GM23338 (cell line): Measurements from ENCODE around the gene MAP6D1. TPM values are rescaled to one million over a fixed set of nuclear protein-coding genes. Genes with fewer than 3 reads are reported as not detected.
A peak's percentile ranks its signal among the peaks of the same experiment; 100 is the strongest.

Experiments used
- ATAC-seq: fragments of 200-7000 bp; cut with Tn5 transposase; 3 replicates; pipeline ENCODE4 v1.9.1; 2020
- DNase-seq: peaks from one replicate; pipeline ENCODE4 v3.0.0-alpha.2; 2015; ENCODE audit warnings: low spot score
- H2AFZ ChIP-seq: fragments of 200-600 bp; sonication (generic); 2 replicates; pipeline ENCODE4 v1.8.0; 2016; ENCODE audit warnings: antibody characterized with exemption, mild to moderate bottlenecking, moderate library complexity
- H3F3A ChIP-seq: fragments of 200-600 bp; sonication (generic); replicated peaks from 2 replicates; pipeline ENCODE4 v1.8.0; 2017; ENCODE audit warnings: antibody characterized with exemption, mixed run types, low read depth
- H3K27ac ChIP-seq: fragments of 200-600 bp; sonication (generic); 2 replicates; pipeline ENCODE4 v1.6.1; 2016; ENCODE audit warnings: low read depth
- H3K27me3 ChIP-seq: fragments of 200-600 bp; sonication (generic); 2 replicates; pipeline ENCODE4 v1.8.0; 2016; ENCODE audit warnings: mild to moderate bottlenecking, mixed run types, moderate library complexity; ENCODE audit not compliant: insufficient read depth
- H3K36me3 ChIP-seq: fragments of 200-600 bp; sonication (generic); 2 replicates; pipeline ENCODE4 v1.8.0; 2016; ENCODE audit warnings: mild to moderate bottlenecking; ENCODE audit not compliant: insufficient read depth
- H3K4me1 ChIP-seq: fragments of 200-600 bp; sonication (generic); 2 replicates; pipeline ENCODE4 v1.8.0; 2016; ENCODE audit warnings: mild to moderate bottlenecking, moderate library complexity; ENCODE audit not compliant: insufficient read depth
- H3K4me2 ChIP-seq: fragments of 200-600 bp; sonication (generic); 2 replicates; pipeline ENCODE4 v1.7.1; 2017; ENCODE audit warnings: mixed run types
- H3K4me3 ChIP-seq: fragments of 200-600 bp; sonication (generic); 2 replicates; pipeline ENCODE4 v1.6.1; 2016; ENCODE audit warnings: mixed run types
- H3K79me2 ChIP-seq: fragments of 200-600 bp; sonication (generic); replicated peaks from 2 replicates; pipeline ENCODE4 v1.8.0; 2017; ENCODE audit warnings: mild to moderate bottlenecking; ENCODE audit not compliant: insufficient read depth
- H3K9me2 ChIP-seq: fragments of 200-600 bp; sonication (generic); 2 replicates; pipeline ENCODE4 v1.8.0; 2017; ENCODE audit not compliant: insufficient read depth
- H4K20me1 ChIP-seq: fragments of 200-600 bp; sonication (generic); replicated peaks from 2 replicates; pipeline ENCODE4 v1.8.0; 2017; ENCODE audit warnings: mild to moderate bottlenecking; ENCODE audit not compliant: insufficient read depth
- H3K27ac Mint-ChIP-seq: 2 replicates; pipeline ENCODE4 v1.8.0; 2020; ENCODE audit warnings: inconsistent platforms, mild to moderate bottlenecking, moderate library complexity, mixed read lengths
- H3K27me3 Mint-ChIP-seq: 3 replicates; pipeline ENCODE4 v1.8.0; 2022; ENCODE audit warnings: low read depth, mild to moderate bottlenecking, moderate library complexity, mixed read lengths, inconsistent platforms; ENCODE audit not compliant: insufficient read depth, poor library complexity
- H3K36me3 Mint-ChIP-seq: 3 replicates; pipeline ENCODE4 v1.8.0; 2021; ENCODE audit warnings: low read depth, mild to moderate bottlenecking, inconsistent platforms, moderate library complexity, mixed read lengths
- H3K4me1 Mint-ChIP-seq: 3 replicates; pipeline ENCODE4 v1.8.0; 2020; ENCODE audit warnings: mild to moderate bottlenecking, inconsistent platforms, mixed read lengths
- H3K4me3 Mint-ChIP-seq: 3 replicates; pipeline ENCODE4 v1.8.0; 2021; ENCODE audit warnings: moderate library complexity, mild to moderate bottlenecking, inconsistent platforms, mixed read lengths
- H3K9me3 Mint-ChIP-seq: 3 replicates; pipeline ENCODE4 v1.8.0; 2020; ENCODE audit warnings: moderate library complexity, mild to moderate bottlenecking, inconsistent platforms, mixed read lengths
- CREB1 ChIP-seq: fragments of 250-450 bp; sonication (Bioruptor Pico); IDR thresholded peaks from 2 replicates; pipeline ENCODE4 v1.5.0; 2020; ENCODE audit warnings: low read depth, mild to moderate bottlenecking, moderate library complexity
- EZH2 ChIP-seq: fragments of 200-600 bp; sonication (generic); IDR thresholded peaks from one replicate; pipeline ENCODE4 v1.8.0; 2017; ENCODE audit warnings: antibody characterized with exemption, mild to moderate bottlenecking, low read depth; ENCODE audit not compliant: unreplicated experiment
- EZH2phosphoT487 ChIP-seq: fragments of 200-600 bp; sonication (generic); IDR thresholded peaks from one replicate; pipeline ENCODE4 v1.8.1; 2018; ENCODE audit warnings: antibody characterized with exemption; ENCODE audit not compliant: unreplicated experiment
- JUNB ChIP-seq: IDR thresholded peaks from one replicate; pipeline ENCODE4 v1.6.1; 2016; ENCODE audit warnings: antibody characterized with exemption; ENCODE audit not compliant: unreplicated experiment
- NANOG ChIP-seq: IDR thresholded peaks from 2 replicates; pipeline ENCODE4 v1.6.1; 2016; ENCODE audit warnings: antibody characterized with exemption, borderline replicate concordance
- POLR2AphosphoS5 ChIP-seq: IDR thresholded peaks from 2 replicates; pipeline ENCODE4 v1.6.1; 2016; ENCODE audit warnings: antibody characterized with exemption, low read depth
- STAT1 ChIP-seq: IDR thresholded peaks from one replicate; pipeline ENCODE4 v1.6.1; 2016; ENCODE audit warnings: antibody characterized with exemption; ENCODE audit not compliant: unreplicated experiment
- ZNF114 ChIP-seq: fragments of 250-450 bp; sonication (Bioruptor Pico); IDR thresholded peaks from 2 replicates; pipeline ENCODE4 v1.5.0; 2020; ENCODE audit warnings: mild to moderate bottlenecking, moderate library complexity
- ZNF331 ChIP-seq: fragments of 250-450 bp; sonication (Bioruptor Pico); IDR thresholded peaks from 2 replicates; pipeline ENCODE4 v1.5.0; 2020; ENCODE audit warnings: low read depth, mild to moderate bottlenecking, moderate library complexity
- polyA plus RNA-seq: library from polyadenylated mRNA; unstranded; fragments of >200 nt; fragmentation: Nextera tagmentation; extraction: Ambion mirVana; gene quantifications from 2 replicates; pipeline ENCODE4 v1.2.1, GENCODE V29; 2016
- total RNA-seq: library from RNA; depleted of rRNA; stranded (reverse); fragments of >200 nt; shearing (Covaris generic); gene quantifications from 2 replicates; pipeline ENCODE4 v1.2.3, GENCODE V29; 2014
- TF ChIP-seq, protein P1 (sequence below), 2 experiments: fragments of 200-600 bp in 1 of 2; sonication (generic) in 1 of 2; conservative IDR thresholded peaks; 2 replicates each; pipeline versions ENCODE4 v1.5.1 to v1.6.1; 2016 to 2017; ENCODE audit warnings: antibody characterized with exemption in 2 of 2, low read depth in 2 of 2, mild to moderate bottlenecking in 2 of 2, moderate library complexity in 1 of 2
- TF ChIP-seq, protein P2 (sequence below): fragments of 250-450 bp; sonication (Bioruptor Pico); IDR thresholded peaks from 2 replicates; pipeline ENCODE4 v1.5.0; 2020; ENCODE audit warnings: mild to moderate bottlenecking, moderate library complexity
- TF ChIP-seq, protein P3 (sequence below): IDR thresholded peaks from one replicate; pipeline ENCODE4 v1.6.1; 2018; ENCODE audit warnings: antibody characterized with exemption; ENCODE audit not compliant: unreplicated experiment
- TF ChIP-seq, protein P4 (sequence below): IDR thresholded peaks from 2 replicates; pipeline ENCODE4 v1.6.1; 2016; ENCODE audit warnings: antibody characterized with exemption

Gene MAP6D1
- total and polyA plus RNA-seq, 2 experiments from 2014 or later, result 2.6 to 8.2 TPM

DNA sequence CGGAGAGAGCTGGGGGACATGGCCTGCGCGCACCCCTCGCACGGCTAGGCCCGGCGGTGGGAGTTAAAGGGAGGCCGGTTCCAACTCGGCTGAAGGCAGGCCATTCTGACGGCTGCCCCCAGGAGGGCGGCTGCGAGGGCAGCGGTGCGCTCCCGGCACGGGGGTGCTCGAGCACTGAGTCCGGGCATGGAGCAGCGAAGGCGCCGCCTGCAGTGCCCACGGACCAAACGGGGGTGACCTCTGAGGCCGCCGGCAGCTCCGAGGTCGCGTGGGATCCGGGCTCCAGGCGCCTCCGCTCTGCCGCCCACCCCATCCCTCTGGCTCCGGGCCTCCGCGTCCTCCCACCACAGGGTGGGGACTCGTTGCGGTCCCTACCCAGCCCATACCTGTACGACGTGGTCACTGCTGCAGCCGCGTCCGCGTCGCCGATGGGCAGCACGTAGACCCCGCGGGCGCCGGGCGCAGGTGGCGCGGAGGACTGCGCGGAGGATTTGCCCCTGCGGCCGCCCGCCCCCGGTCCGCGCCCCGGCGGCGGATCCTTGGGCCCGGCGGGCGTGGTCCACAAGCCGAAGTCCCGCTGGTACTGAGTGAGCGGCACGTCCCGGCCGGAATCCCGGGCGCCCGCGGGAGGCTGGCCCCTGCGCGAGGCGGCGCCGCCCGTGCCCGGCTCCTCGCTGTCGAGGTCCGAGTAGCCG lies 469 bp downstream of the MAP6D1 start:
- Histone ChIP-seq H3K4me2 (peak overlapping the region; percentile 95), H4K20me1 (peaks cover 10% of the 10 kb centered on the region), H3K79me2 (no peaks in the 10 kb centered on the region), H3K9me2 (no peaks in the 10 kb centered on the region), H2AFZ (peak overlapping the region; percentile 72), H3K27me3 (peaks cover 13% of the 10 kb centered on the region), H3K27ac (no peak overlapping the region), H3K4me1 (peaks cover 6% of the 10 kb centered on the region), H3K36me3 (no peaks in the 10 kb centered on the region), H3K4me3 (peak overlapping the region; percentile 74), H3F3A (peaks cover 15% of the 10 kb centered on the region)
- peak overlapping the region; percentile 70 for H3K4me3 Mint-ChIP-seq
- no peaks in the 10 kb centered on the region for H3K9me3 Mint-ChIP-seq
- TF ChIP-seq CREB1 (CRISPR knock-in tag), result no peak
- no peak for TF ChIP-seq JUNB
- no peak for TF ChIP-seq NANOG
- no peak for TF ChIP-seq POLR2AphosphoS5
- no peak for TF ChIP-seq ZNF331
- TF ChIP-seq, protein P1, sequence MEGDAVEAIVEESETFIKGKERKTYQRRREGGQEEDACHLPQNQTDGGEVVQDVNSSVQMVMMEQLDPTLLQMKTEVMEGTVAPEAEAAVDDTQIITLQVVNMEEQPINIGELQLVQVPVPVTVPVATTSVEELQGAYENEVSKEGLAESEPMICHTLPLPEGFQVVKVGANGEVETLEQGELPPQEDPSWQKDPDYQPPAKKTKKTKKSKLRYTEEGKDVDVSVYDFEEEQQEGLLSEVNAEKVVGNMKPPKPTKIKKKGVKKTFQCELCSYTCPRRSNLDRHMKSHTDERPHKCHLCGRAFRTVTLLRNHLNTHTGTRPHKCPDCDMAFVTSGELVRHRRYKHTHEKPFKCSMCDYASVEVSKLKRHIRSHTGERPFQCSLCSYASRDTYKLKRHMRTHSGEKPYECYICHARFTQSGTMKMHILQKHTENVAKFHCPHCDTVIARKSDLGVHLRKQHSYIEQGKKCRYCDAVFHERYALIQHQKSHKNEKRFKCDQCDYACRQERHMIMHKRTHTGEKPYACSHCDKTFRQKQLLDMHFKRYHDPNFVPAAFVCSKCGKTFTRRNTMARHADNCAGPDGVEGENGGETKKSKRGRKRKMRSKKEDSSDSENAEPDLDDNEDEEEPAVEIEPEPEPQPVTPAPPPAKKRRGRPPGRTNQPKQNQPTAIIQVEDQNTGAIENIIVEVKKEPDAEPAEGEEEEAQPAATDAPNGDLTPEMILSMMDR (conservative IDR thresholded peaks at IDR 0.05; ENCODE audit: low read depth in 2 of 2), result no peak
- TF ChIP-seq, protein P2, sequence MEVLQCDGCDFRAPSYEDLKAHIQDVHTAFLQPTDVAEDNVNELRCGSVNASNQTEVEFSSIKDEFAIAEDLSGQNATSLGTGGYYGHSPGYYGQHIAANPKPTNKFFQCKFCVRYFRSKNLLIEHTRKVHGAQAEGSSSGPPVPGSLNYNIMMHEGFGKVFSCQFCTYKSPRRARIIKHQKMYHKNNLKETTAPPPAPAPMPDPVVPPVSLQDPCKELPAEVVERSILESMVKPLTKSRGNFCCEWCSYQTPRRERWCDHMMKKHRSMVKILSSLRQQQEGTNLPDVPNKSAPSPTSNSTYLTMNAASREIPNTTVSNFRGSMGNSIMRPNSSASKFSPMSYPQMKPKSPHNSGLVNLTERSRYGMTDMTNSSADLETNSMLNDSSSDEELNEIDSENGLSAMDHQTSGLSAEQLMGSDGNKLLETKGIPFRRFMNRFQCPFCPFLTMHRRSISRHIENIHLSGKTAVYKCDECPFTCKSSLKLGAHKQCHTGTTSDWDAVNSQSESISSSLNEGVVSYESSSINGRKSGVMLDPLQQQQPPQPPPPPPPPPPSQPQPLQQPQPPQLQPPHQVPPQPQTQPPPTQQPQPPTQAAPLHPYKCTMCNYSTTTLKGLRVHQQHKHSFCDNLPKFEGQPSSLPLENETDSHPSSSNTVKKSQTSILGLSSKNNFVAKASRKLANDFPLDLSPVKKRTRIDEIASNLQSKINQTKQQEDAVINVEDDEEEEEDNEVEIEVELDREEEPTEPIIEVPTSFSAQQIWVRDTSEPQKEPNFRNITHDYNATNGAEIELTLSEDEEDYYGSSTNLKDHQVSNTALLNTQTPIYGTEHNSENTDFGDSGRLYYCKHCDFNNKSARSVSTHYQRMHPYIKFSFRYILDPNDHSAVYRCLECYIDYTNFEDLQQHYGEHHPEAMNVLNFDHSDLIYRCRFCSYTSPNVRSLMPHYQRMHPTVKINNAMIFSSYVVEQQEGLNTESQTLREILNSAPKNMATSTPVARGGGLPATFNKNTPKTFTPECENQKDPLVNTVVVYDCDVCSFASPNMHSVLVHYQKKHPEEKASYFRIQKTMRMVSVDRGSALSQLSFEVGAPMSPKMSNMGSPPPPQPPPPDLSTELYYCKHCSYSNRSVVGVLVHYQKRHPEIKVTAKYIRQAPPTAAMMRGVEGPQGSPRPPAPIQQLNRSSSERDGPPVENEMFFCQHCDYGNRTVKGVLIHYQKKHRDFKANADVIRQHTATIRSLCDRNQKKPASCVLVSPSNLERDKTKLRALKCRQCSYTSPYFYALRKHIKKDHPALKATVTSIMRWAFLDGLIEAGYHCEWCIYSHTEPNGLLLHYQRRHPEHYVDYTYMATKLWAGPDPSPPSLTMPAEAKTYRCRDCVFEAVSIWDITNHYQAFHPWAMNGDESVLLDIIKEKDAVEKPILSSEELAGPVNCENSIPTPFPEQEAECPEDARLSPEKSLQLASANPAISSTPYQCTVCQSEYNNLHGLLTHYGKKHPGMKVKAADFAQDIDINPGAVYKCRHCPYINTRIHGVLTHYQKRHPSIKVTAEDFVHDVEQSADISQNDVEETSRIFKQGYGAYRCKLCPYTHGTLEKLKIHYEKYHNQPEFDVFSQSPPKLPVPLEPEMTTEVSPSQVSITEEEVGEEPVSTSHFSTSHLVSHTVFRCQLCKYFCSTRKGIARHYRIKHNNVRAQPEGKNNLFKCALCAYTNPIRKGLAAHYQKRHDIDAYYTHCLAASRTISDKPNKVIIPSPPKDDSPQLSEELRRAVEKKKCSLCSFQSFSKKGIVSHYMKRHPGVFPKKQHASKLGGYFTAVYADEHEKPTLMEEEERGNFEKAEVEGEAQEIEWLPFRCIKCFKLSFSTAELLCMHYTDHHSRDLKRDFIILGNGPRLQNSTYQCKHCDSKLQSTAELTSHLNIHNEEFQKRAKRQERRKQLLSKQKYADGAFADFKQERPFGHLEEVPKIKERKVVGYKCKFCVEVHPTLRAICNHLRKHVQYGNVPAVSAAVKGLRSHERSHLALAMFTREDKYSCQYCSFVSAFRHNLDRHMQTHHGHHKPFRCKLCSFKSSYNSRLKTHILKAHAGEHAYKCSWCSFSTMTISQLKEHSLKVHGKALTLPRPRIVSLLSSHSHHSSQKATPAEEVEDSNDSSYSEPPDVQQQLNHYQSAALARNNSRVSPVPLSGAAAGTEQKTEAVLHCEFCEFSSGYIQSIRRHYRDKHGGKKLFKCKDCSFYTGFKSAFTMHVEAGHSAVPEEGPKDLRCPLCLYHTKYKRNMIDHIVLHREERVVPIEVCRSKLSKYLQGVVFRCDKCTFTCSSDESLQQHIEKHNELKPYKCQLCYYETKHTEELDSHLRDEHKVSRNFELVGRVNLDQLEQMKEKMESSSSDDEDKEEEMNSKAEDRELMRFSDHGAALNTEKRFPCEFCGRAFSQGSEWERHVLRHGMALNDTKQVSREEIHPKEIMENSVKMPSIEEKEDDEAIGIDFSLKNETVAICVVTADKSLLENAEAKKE (CRISPR knock-in tag), result no peak
- no peak for TF ChIP-seq EZH2phosphoT487
- TF ChIP-seq, protein P3, sequence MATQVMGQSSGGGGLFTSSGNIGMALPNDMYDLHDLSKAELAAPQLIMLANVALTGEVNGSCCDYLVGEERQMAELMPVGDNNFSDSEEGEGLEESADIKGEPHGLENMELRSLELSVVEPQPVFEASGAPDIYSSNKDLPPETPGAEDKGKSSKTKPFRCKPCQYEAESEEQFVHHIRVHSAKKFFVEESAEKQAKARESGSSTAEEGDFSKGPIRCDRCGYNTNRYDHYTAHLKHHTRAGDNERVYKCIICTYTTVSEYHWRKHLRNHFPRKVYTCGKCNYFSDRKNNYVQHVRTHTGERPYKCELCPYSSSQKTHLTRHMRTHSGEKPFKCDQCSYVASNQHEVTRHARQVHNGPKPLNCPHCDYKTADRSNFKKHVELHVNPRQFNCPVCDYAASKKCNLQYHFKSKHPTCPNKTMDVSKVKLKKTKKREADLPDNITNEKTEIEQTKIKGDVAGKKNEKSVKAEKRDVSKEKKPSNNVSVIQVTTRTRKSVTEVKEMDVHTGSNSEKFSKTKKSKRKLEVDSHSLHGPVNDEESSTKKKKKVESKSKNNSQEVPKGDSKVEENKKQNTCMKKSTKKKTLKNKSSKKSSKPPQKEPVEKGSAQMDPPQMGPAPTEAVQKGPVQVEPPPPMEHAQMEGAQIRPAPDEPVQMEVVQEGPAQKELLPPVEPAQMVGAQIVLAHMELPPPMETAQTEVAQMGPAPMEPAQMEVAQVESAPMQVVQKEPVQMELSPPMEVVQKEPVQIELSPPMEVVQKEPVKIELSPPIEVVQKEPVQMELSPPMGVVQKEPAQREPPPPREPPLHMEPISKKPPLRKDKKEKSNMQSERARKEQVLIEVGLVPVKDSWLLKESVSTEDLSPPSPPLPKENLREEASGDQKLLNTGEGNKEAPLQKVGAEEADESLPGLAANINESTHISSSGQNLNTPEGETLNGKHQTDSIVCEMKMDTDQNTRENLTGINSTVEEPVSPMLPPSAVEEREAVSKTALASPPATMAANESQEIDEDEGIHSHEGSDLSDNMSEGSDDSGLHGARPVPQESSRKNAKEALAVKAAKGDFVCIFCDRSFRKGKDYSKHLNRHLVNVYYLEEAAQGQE, result no peak
- TF ChIP-seq EZH2, result no peak
- no peak for TF ChIP-seq STAT1
- TF ChIP-seq, protein P4, sequence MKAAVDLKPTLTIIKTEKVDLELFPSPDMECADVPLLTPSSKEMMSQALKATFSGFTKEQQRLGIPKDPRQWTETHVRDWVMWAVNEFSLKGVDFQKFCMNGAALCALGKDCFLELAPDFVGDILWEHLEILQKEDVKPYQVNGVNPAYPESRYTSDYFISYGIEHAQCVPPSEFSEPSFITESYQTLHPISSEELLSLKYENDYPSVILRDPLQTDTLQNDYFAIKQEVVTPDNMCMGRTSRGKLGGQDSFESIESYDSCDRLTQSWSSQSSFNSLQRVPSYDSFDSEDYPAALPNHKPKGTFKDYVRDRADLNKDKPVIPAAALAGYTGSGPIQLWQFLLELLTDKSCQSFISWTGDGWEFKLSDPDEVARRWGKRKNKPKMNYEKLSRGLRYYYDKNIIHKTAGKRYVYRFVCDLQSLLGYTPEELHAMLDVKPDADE, result no peak
- TF ChIP-seq ZNF114 (CRISPR knock-in tag), result no peak
- H3K27ac Mint-ChIP-seq, result no peak overlapping the region
- H3K27me3 Mint-ChIP-seq, result peaks cover 22% of the 10 kb centered on the region
- H3K36me3 Mint-ChIP-seq, result peaks cover 11% of the 10 kb centered on the region
- peaks cover 30% of the 10 kb centered on the region for H3K4me1 Mint-ChIP-seq
- peak; percentile 42 for ATAC-seq
- peak; percentile 59 for DNase-seq
